ENCODE results near the gene NCR2. TPM values are rescaled to one million over a fixed set of nuclear protein-coding genes. Genes with fewer than 3 reads are reported as not detected.

The NCR2 gene
- total RNA-seq, 1 experiment from 2014 or later, result not detected

- no peaks in the 10 kb centered on the region for H3K9me3 Mint-ChIP-seq
- CTCF ChIA-PET, result no interaction called here
Measured at GRCh38 chr6:41327177-41327576, 8.2 kb upstream of the NCR2 start.

GRCh38 chr6:41331401-41332150 is 3.8 kb upstream of the NCR2 start:
- no peak overlapping the region for H3K4me3 Mint-ChIP-seq
- ChIA-PET POLR2A (no interaction called here), CTCF (interaction anchor here (0.9 to 4.1 kb wide), 3 partner anchors 13 to 456 kb away, joined by 3 to 14 read pairs (median 4); partner anchors contain the start of gene TOMM6)
- no peaks in the 10 kb centered on the region for H3K36me3 Mint-ChIP-seq
- DNase-seq (ENCODE audit: low spot score) (no peak), ATAC-seq (no peak)
- 0 out of 2 replicates have a peak, but pooled peaks cover 3% of the 10 kb centered on the region for H3K4me1 Mint-ChIP-seq
- peaks cover 7% of the 10 kb centered on the region for H3K27me3 Mint-ChIP-seq (ENCODE audit: low read depth)
- H3K27ac Mint-ChIP-seq, result no peak overlapping the region
- no peaks in the 10 kb centered on the region for H3K9me3 Mint-ChIP-seq
- TF ChIP-seq RELA (CRISPR knock-in tag; IDR thresholded peaks at IDR 0.05; ENCODE audit: borderline replicate concordance) (no peak), E2F4 (CRISPR knock-in tag; IDR thresholded peaks at IDR 0.05; ENCODE audit: borderline replicate concordance, low read depth) (no peak), ZNF396 (CRISPR knock-in tag; IDR thresholded peaks at IDR 0.05; ENCODE audit: borderline replicate concordance) (no peak), PREB (CRISPR knock-in tag; IDR thresholded peaks at IDR 0.05; ENCODE audit: borderline replicate concordance) (no peak), TEAD4 (CRISPR knock-in tag; IDR thresholded peaks at IDR 0.05) (no peak), ZNF317 (CRISPR knock-in tag; IDR thresholded peaks at IDR 0.05; ENCODE audit: borderline replicate concordance, low read depth) (no peak), SMAD3 (CRISPR knock-in tag; IDR thresholded peaks at IDR 0.05; ENCODE audit: borderline replicate concordance) (no peak), CREM (CRISPR knock-in tag; IDR thresholded peaks at IDR 0.05) (no peak), MXD4 (CRISPR knock-in tag; IDR thresholded peaks at IDR 0.05; ENCODE audit: borderline replicate concordance) (no peak)
- TF ChIP-seq, protein P1, sequence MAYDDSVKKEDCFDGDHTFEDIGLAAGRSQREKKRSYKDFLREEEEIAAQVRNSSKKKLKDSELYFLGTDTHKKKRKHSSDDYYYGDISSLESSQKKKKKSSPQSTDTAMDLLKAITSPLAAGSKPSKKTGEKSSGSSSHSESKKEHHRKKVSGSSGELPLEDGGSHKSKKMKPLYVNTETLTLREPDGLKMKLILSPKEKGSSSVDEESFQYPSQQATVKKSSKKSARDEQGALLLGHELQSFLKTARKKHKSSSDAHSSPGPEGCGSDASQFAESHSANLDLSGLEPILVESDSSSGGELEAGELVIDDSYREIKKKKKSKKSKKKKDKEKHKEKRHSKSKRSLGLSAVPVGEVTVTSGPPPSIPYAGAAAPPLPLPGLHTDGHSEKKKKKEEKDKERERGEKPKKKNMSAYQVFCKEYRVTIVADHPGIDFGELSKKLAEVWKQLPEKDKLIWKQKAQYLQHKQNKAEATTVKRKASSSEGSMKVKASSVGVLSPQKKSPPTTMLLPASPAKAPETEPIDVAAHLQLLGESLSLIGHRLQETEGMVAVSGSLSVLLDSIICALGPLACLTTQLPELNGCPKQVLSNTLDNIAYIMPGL (CRISPR knock-in tag; IDR thresholded peaks at IDR 0.05), result no peak
- TF ChIP-seq, protein P2, sequence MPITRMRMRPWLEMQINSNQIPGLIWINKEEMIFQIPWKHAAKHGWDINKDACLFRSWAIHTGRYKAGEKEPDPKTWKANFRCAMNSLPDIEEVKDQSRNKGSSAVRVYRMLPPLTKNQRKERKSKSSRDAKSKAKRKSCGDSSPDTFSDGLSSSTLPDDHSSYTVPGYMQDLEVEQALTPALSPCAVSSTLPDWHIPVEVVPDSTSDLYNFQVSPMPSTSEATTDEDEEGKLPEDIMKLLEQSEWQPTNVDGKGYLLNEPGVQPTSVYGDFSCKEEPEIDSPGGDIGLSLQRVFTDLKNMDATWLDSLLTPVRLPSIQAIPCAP (CRISPR knock-in tag; IDR thresholded peaks at IDR 0.05), result no peak
- TF ChIP-seq, protein P3, sequence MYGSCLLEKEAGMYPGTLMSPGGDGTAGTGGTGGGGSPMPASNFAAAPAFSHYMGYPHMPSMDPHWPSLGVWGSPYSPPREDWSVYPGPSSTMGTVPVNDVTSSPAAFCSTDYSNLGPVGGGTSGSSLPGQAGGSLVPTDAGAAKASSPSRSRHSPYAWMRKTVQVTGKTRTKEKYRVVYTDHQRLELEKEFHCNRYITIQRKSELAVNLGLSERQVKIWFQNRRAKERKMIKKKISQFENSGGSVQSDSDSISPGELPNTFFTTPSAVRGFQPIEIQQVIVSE (CRISPR knock-in tag; IDR thresholded peaks at IDR 0.05; ENCODE audit: borderline replicate concordance), result no peak
- TF ChIP-seq, protein P4, sequence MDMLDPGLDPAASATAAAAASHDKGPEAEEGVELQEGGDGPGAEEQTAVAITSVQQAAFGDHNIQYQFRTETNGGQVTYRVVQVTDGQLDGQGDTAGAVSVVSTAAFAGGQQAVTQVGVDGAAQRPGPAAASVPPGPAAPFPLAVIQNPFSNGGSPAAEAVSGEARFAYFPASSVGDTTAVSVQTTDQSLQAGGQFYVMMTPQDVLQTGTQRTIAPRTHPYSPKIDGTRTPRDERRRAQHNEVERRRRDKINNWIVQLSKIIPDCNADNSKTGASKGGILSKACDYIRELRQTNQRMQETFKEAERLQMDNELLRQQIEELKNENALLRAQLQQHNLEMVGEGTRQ (CRISPR knock-in tag; IDR thresholded peaks at IDR 0.05), result no peak
- TF ChIP-seq, protein P5, sequence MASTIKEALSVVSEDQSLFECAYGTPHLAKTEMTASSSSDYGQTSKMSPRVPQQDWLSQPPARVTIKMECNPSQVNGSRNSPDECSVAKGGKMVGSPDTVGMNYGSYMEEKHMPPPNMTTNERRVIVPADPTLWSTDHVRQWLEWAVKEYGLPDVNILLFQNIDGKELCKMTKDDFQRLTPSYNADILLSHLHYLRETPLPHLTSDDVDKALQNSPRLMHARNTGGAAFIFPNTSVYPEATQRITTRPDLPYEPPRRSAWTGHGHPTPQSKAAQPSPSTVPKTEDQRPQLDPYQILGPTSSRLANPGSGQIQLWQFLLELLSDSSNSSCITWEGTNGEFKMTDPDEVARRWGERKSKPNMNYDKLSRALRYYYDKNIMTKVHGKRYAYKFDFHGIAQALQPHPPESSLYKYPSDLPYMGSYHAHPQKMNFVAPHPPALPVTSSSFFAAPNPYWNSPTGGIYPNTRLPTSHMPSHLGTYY (CRISPR knock-in tag; IDR thresholded peaks at IDR 0.05), result no peak

More at GRCh38 chr6:41327177-41327576, 8.2 kb upstream of the NCR2 start:
- TF ChIP-seq NR2C2 (CRISPR knock-in tag; IDR thresholded peaks at IDR 0.05) (no peak), FOXK1 (CRISPR knock-in tag; IDR thresholded peaks at IDR 0.05) (no peak), NFE2L1 (CRISPR knock-in tag; IDR thresholded peaks at IDR 0.05) (no peak), MLX (CRISPR knock-in tag; IDR thresholded peaks at IDR 0.05) (no peak), E2F4 (CRISPR knock-in tag; IDR thresholded peaks at IDR 0.05; ENCODE audit: borderline replicate concordance, low read depth) (no peak), MYBL2 (CRISPR knock-in tag; IDR thresholded peaks at IDR 0.05) (no peak), SMAD4 (CRISPR knock-in tag; IDR thresholded peaks at IDR 0.05) (no peak), KAT7 (CRISPR knock-in tag; IDR thresholded peaks at IDR 0.05; ENCODE audit: borderline replicate concordance) (no peak), TCF7 (CRISPR knock-in tag; IDR thresholded peaks at IDR 0.05; ENCODE audit: low read depth) (no peak), IRF2 (CRISPR knock-in tag; IDR thresholded peaks at IDR 0.05; ENCODE audit: borderline replicate concordance, low read depth) (no peak), GTF2I (CRISPR knock-in tag; conservative IDR thresholded peaks at IDR 0.05) (no peak), ZNF219 (CRISPR knock-in tag; IDR thresholded peaks at IDR 0.05; ENCODE audit: borderline replicate concordance) (no peak), ZNF317 (CRISPR knock-in tag; IDR thresholded peaks at IDR 0.05; ENCODE audit: borderline replicate concordance, low read depth) (no peak), ZNF138 (CRISPR knock-in tag; conservative IDR thresholded peaks at IDR 0.05) (no peak)
- no peak overlapping the region for H3K4me3 Mint-ChIP-seq
- ATAC-seq (no peak), DNase-seq (ENCODE audit: low spot score) (no peak)
- H3K36me3 Mint-ChIP-seq, result no peaks in the 10 kb centered on the region
- H3K27me3 Mint-ChIP-seq (ENCODE audit: low read depth), result peaks cover 3% of the 10 kb centered on the region
- POLR2A ChIA-PET, result no interaction called here
- H3K27ac Mint-ChIP-seq, result no peak overlapping the region
- peaks cover 10% of the 10 kb centered on the region for H3K4me1 Mint-ChIP-seq

Data from WTC11 (cell line).